Measurements from ENCODE around the gene MGAT2. TPM values are rescaled to one million over a fixed set of nuclear protein-coding genes. Genes with fewer than 3 reads are reported as not detected.

MGAT2 gene
- total RNA-seq (ENCODE audit: low replicate concordance), result 76.9 and 103 TPM in 2 replicates

- TF ChIP-seq CTCF (IDR thresholded peaks at IDR 0.05; ENCODE audit: insufficient read depth, low read length), result peak; percentile 49
These were observed at the start of gene MGAT2, which contains the start of gene RPL36AL for GRCh38 chr14:49620182-49621113. TSS of gene MGAT2 (plus strand) at chr14:49620799. CDS start at chr14:49621269, 470 bp downstream. TSS of gene RPL36AL (minus strand) at chr14:49620626. CDS start at chr14:49619104, 1,522 bp downstream.

GRCh38 chr14:49574038-49574437 lies 46.6 kb upstream of the MGAT2 start:
- no peak overlapping the region for H3K4me3 ChIP-seq (ENCODE audit: low read depth, low read length)
- no peak for DNase-seq (ENCODE audit: low read depth)
- no peak for TF ChIP-seq CTCF (IDR thresholded peaks at IDR 0.05; ENCODE audit: insufficient read depth, low read length)

More at GRCh38 chr14:49620182-49621113, at the start of gene MGAT2, which contains the start of gene RPL36AL:
- H3K4me3 ChIP-seq (ENCODE audit: low read depth, low read length), result peak within 1 kb of the TSS; percentile 96
- DNase-seq (ENCODE audit: low read depth), result peak; percentile 99

- no peak overlapping the region for H3K4me3 ChIP-seq (ENCODE audit: low read depth, low read length)
- no peak for DNase-seq (ENCODE audit: low read depth)
- no peak for TF ChIP-seq CTCF (IDR thresholded peaks at IDR 0.05; ENCODE audit: insufficient read depth, low read length)
These were observed 42.5 kb upstream of the MGAT2 start for GRCh38 chr14:49578141-49578540.

GRCh38 chr14:49579841-49580240 lies 40.8 kb upstream of the MGAT2 start:
- TF ChIP-seq CTCF (IDR thresholded peaks at IDR 0.05; ENCODE audit: insufficient read depth, low read length), result no peak
- no peak overlapping the region for H3K4me3 ChIP-seq (ENCODE audit: low read depth, low read length)
- DNase-seq (ENCODE audit: low read depth), result no peak

- no peak overlapping the region for H3K4me3 ChIP-seq (ENCODE audit: low read depth, low read length)
- no peak for TF ChIP-seq CTCF (IDR thresholded peaks at IDR 0.05; ENCODE audit: insufficient read depth, low read length)
- DNase-seq (ENCODE audit: low read depth), result no peak
These were observed 39.1 kb upstream of the MGAT2 start for GRCh38 chr14:49581209-49582112.
